WTC11 (cell line): ENCODE data around the gene CCNJL.

Experiments used
- ATF1 ChIP-seq: sonication (generic); formaldehyde crosslinking; IDR thresholded peaks from 2 replicates; pipeline ENCODE4 v1.8.1; 2023; ENCODE audit warnings: mild to moderate bottlenecking, moderate library complexity, missing genetic modification reagents
- CBFB ChIP-seq: sonication (generic); formaldehyde crosslinking; IDR thresholded peaks from 2 replicates; pipeline ENCODE4 v1.8.1; 2022; ENCODE audit warnings: mild to moderate bottlenecking, low read depth, missing genetic modification reagents
- CREB1 ChIP-seq: sonication (generic); formaldehyde crosslinking; IDR thresholded peaks from 2 replicates; pipeline ENCODE4 v1.8.0; 2023; ENCODE audit warnings: mild to moderate bottlenecking, missing genetic modification reagents
- CREM ChIP-seq: sonication (generic); formaldehyde crosslinking; IDR thresholded peaks from 2 replicates; pipeline ENCODE4 v1.8.1; 2022; ENCODE audit warnings: mild to moderate bottlenecking, missing genetic modification reagents, moderate library complexity
- ELF4 ChIP-seq: sonication (generic); formaldehyde crosslinking; IDR thresholded peaks from 2 replicates; pipeline ENCODE4 v1.8.1; 2022; ENCODE audit warnings: low read depth, mild to moderate bottlenecking, moderate library complexity, missing genetic modification reagents
- NFE2L1 ChIP-seq: sonication (generic); formaldehyde crosslinking; IDR thresholded peaks from 2 replicates; pipeline ENCODE4 v1.8.1; 2023; ENCODE audit warnings: missing genetic modification reagents
- TF ChIP-seq, protein P1 (sequence below): fragments of 200-600 bp; IDR thresholded peaks from 2 replicates; pipeline ENCODE4 v1.8.0; 2022; ENCODE audit warnings: antibody characterized with exemption
- TF ChIP-seq, protein P2 (sequence below): sonication (generic); formaldehyde crosslinking; IDR thresholded peaks from 2 replicates; pipeline ENCODE4 v1.8.1; 2023; ENCODE audit warnings: mild to moderate bottlenecking, missing genetic modification reagents
- TF ChIP-seq, protein P3 (sequence below): sonication (generic); formaldehyde crosslinking; IDR thresholded peaks from 2 replicates; pipeline ENCODE4 v1.8.1; 2022; ENCODE audit warnings: low read depth, mild to moderate bottlenecking, moderate library complexity, missing genetic modification reagents, borderline replicate concordance
- TF ChIP-seq, protein P4 (sequence below): sonication (generic); formaldehyde crosslinking; IDR thresholded peaks from 2 replicates; pipeline ENCODE4 v1.8.1; 2022; ENCODE audit warnings: low read depth, missing genetic modification reagents, borderline replicate concordance
- TF ChIP-seq, protein P5 (sequence below): sonication (generic); formaldehyde crosslinking; IDR thresholded peaks from 2 replicates; pipeline ENCODE4 v1.8.1; 2023; ENCODE audit warnings: mild to moderate bottlenecking, missing genetic modification reagents, moderate library complexity
- TF ChIP-seq, protein P6 (sequence below): sonication (generic); formaldehyde crosslinking; IDR thresholded peaks from 2 replicates; pipeline ENCODE4 v1.8.1; 2022; ENCODE audit warnings: mild to moderate bottlenecking, missing genetic modification reagents, moderate library complexity, borderline replicate concordance
- TF ChIP-seq, protein P7 (sequence below): sonication (generic); formaldehyde crosslinking; IDR thresholded peaks from 2 replicates; pipeline ENCODE4 v1.8.0; 2022; ENCODE audit warnings: mild to moderate bottlenecking, missing genetic modification reagents

DNA sequence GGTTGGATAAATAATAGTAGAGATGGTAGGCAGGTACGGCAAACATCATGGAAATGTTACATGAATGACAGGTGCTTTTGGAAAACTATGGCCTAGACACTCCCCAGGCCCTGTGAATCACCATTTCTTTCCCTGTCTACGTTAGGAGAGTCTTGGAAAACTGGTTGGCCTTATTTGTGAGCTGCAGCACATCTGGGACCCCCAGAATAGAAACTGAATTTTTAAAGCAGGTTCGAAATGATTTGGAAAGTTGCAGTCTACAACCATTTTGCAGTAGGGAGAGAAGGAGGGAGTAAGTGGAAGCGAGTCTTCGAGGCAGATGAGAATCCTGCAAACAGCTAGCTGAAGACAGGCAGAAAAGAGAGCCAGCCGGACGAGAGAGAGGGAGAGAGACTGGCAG is 45.0 kb upstream of the CCNJL start:
- TF ChIP-seq, protein P1, sequence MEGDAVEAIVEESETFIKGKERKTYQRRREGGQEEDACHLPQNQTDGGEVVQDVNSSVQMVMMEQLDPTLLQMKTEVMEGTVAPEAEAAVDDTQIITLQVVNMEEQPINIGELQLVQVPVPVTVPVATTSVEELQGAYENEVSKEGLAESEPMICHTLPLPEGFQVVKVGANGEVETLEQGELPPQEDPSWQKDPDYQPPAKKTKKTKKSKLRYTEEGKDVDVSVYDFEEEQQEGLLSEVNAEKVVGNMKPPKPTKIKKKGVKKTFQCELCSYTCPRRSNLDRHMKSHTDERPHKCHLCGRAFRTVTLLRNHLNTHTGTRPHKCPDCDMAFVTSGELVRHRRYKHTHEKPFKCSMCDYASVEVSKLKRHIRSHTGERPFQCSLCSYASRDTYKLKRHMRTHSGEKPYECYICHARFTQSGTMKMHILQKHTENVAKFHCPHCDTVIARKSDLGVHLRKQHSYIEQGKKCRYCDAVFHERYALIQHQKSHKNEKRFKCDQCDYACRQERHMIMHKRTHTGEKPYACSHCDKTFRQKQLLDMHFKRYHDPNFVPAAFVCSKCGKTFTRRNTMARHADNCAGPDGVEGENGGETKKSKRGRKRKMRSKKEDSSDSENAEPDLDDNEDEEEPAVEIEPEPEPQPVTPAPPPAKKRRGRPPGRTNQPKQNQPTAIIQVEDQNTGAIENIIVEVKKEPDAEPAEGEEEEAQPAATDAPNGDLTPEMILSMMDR, result no peak
- TF ChIP-seq, protein P2, sequence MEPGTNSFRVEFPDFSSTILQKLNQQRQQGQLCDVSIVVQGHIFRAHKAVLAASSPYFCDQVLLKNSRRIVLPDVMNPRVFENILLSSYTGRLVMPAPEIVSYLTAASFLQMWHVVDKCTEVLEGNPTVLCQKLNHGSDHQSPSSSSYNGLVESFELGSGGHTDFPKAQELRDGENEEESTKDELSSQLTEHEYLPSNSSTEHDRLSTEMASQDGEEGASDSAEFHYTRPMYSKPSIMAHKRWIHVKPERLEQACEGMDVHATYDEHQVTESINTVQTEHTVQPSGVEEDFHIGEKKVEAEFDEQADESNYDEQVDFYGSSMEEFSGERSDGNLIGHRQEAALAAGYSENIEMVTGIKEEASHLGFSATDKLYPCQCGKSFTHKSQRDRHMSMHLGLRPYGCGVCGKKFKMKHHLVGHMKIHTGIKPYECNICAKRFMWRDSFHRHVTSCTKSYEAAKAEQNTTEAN (CRISPR knock-in tag), result no peak
- TF ChIP-seq CBFB (CRISPR knock-in tag), result no peak
- no peak for TF ChIP-seq ATF1 (CRISPR knock-in tag)
- TF ChIP-seq, protein P3, sequence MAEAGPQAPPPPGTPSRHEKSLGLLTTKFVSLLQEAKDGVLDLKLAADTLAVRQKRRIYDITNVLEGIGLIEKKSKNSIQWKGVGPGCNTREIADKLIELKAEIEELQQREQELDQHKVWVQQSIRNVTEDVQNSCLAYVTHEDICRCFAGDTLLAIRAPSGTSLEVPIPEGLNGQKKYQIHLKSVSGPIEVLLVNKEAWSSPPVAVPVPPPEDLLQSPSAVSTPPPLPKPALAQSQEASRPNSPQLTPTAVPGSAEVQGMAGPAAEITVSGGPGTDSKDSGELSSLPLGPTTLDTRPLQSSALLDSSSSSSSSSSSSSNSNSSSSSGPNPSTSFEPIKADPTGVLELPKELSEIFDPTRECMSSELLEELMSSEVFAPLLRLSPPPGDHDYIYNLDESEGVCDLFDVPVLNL (CRISPR knock-in tag), result no peak
- TF ChIP-seq CREB1 (CRISPR knock-in tag), result no peak
- TF ChIP-seq CREM (CRISPR knock-in tag), result no peak
- TF ChIP-seq, protein P4, sequence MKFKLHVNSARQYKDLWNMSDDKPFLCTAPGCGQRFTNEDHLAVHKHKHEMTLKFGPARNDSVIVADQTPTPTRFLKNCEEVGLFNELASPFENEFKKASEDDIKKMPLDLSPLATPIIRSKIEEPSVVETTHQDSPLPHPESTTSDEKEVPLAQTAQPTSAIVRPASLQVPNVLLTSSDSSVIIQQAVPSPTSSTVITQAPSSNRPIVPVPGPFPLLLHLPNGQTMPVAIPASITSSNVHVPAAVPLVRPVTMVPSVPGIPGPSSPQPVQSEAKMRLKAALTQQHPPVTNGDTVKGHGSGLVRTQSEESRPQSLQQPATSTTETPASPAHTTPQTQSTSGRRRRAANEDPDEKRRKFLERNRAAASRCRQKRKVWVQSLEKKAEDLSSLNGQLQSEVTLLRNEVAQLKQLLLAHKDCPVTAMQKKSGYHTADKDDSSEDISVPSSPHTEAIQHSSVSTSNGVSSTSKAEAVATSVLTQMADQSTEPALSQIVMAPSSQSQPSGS (CRISPR knock-in tag), result no peak
- TF ChIP-seq, protein P5, sequence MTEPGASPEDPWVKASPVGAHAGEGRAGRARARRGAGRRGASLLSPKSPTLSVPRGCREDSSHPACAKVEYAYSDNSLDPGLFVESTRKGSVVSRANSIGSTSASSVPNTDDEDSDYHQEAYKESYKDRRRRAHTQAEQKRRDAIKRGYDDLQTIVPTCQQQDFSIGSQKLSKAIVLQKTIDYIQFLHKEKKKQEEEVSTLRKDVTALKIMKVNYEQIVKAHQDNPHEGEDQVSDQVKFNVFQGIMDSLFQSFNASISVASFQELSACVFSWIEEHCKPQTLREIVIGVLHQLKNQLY (CRISPR knock-in tag), result no peak
- TF ChIP-seq NFE2L1 (CRISPR knock-in tag), result no peak
- TF ChIP-seq, protein P6, sequence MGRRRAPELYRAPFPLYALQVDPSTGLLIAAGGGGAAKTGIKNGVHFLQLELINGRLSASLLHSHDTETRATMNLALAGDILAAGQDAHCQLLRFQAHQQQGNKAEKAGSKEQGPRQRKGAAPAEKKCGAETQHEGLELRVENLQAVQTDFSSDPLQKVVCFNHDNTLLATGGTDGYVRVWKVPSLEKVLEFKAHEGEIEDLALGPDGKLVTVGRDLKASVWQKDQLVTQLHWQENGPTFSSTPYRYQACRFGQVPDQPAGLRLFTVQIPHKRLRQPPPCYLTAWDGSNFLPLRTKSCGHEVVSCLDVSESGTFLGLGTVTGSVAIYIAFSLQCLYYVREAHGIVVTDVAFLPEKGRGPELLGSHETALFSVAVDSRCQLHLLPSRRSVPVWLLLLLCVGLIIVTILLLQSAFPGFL, result no peak
- TF ChIP-seq, protein P7, sequence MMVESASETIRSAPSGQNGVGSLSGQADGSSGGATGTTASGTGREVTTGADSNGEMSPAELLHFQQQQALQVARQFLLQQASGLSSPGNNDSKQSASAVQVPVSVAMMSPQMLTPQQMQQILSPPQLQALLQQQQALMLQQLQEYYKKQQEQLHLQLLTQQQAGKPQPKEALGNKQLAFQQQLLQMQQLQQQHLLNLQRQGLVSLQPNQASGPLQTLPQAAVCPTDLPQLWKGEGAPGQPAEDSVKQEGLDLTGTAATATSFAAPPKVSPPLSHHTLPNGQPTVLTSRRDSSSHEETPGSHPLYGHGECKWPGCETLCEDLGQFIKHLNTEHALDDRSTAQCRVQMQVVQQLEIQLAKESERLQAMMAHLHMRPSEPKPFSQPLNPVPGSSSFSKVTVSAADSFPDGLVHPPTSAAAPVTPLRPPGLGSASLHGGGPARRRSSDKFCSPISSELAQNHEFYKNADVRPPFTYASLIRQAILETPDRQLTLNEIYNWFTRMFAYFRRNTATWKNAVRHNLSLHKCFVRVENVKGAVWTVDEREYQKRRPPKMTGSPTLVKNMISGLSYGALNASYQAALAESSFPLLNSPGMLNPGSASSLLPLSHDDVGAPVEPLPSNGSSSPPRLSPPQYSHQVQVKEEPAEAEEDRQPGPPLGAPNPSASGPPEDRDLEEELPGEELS (CRISPR knock-in tag), result no peak
- no peak for TF ChIP-seq ELF4
